ENCODE results near the gene PPIL1. TPM values are rescaled to one million over a fixed set of nuclear protein-coding genes. Genes with fewer than 3 reads are reported as not detected.

Gene PPIL1
- polyA plus RNA-seq, 2 of the 4 experiments (the other 2 are of a cell fraction): 42.6 to 60.0 TPM

GRCh38 chr6:36834576-36835341 is 39.8 kb downstream of the PPIL1 start:
- no peak for FAIRE-seq
- Histone ChIP-seq H3K4me1 (no peaks in the 10 kb centered on the region), H3K9me3 (no peaks in the 10 kb centered on the region), H3K4me3 (no peak overlapping the region), H3K27ac (no peak overlapping the region), H3K4me2 (no peak overlapping the region)
- ATAC-seq: no peak
- DNase-seq (ENCODE audit: low read depth in 1 of 2, low spot score in 1 of 2): no peak
- TF ChIP-seq HOXB5 (CRISPR knock-in tag; IDR thresholded peaks at IDR 0.05): no peak
- TF ChIP-seq HES2 (IDR thresholded peaks at IDR 0.05): no peak
- no peak for TF ChIP-seq FOSB (CRISPR knock-in tag; IDR thresholded peaks at IDR 0.05)
- no peak for TF ChIP-seq HEYL (CRISPR knock-in tag; IDR thresholded peaks at IDR 0.05)
- no peak for TF ChIP-seq PHF8 (IDR thresholded peaks at IDR 0.05; ENCODE audit: borderline replicate concordance, low read depth)
- WGBS (ENCODE audit: missing lambda C conversion rate): 81% methylated on average over 13 of the region's 17 CpGs
- ChIA-PET POLR2A (no interaction called here), CTCF (interaction anchor here (0.6 to 1.3 kb wide), 2 partner anchors 42 to 183 kb away, joined by 3 read pairs; no protein-coding TSS in a partner anchor)

DNA sequence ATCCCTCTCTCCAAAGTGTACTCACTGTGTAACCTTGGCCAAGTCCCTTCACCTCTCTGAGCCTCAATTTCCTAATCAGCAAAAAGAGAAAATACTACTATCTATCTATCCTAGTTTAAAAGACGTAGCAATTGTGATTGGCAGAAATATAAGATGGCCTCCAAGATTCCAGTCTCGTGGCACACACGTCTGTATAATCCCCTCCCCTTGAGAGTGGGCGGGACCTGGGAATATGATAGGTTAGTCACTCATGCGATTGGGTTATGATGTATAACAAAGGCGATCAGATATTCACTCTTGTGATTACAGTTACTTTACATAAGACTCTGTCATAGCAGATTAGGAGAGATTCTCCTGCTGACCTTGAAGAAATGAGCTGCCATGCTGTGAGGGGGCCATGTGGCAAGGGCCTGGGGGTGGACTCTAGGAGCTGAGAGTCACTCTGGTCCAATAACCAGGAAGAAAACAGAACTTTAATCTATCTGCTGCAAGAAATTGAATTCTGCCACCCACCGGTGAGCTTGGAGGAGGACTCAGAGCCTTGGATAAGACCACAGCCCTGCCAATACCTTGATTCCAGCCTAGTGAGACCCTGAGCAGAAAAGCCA is 41.3 kb downstream of the PPIL1 start:
- WGBS (ENCODE audit: missing lambda C conversion rate): 86% methylated on average over 7 of the region's 7 CpGs

GRCh38 chr6:36832313-36832712 is 42.3 kb downstream of the PPIL1 start:
- ATAC-seq: no peak
- Histone ChIP-seq H3K4me1 (no peaks in the 10 kb centered on the region), H3K9me3 (no peaks in the 10 kb centered on the region), H3K4me3 (no peak overlapping the region), H3K27ac (no peak overlapping the region), H3K4me2 (no peak overlapping the region)
- ChIA-PET CTCF (no interaction called here), POLR2A (no interaction called here)
- no peak for DNase-seq (ENCODE audit: low read depth in 1 of 2, low spot score in 1 of 2)
- no peak for FAIRE-seq
- WGBS (ENCODE audit: missing lambda C conversion rate): 92% methylated on average over 5 of the region's 5 CpGs
- no peak for TF ChIP-seq HOXB5 (CRISPR knock-in tag; IDR thresholded peaks at IDR 0.05)
- TF ChIP-seq, protein P1, sequence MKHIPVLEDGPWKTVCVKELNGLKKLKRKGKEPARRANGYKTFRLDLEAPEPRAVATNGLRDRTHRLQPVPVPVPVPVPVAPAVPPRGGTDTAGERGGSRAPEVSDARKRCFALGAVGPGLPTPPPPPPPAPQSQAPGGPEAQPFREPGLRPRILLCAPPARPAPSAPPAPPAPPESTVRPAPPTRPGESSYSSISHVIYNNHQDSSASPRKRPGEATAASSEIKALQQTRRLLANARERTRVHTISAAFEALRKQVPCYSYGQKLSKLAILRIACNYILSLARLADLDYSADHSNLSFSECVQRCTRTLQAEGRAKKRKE (CRISPR knock-in tag; IDR thresholded peaks at IDR 0.05; ENCODE audit: low read depth): no peak

More for the DNA sequence above, 41.3 kb downstream of the PPIL1 start:
- ATAC-seq: no peak
- TF ChIP-seq CBX2 (IDR thresholded peaks at IDR 0.05; ENCODE audit: borderline replicate concordance, low read depth) (no peak), SMC3 (IDR thresholded peaks at IDR 0.05) (no peak), EHMT2 (IDR thresholded peaks at IDR 0.05; ENCODE audit: low read depth) (no peak), NR3C1 (IDR thresholded peaks at IDR 0.05) (no peak), JUN (IDR thresholded peaks at IDR 0.05) (no peak), RFX5 (IDR thresholded peaks at IDR 0.05) (no peak), BCL3 (IDR thresholded peaks at IDR 0.05) (no peak), PHF8 (IDR thresholded peaks at IDR 0.05; ENCODE audit: borderline replicate concordance, low read depth) (no peak)
- TF ChIP-seq, protein P2, sequence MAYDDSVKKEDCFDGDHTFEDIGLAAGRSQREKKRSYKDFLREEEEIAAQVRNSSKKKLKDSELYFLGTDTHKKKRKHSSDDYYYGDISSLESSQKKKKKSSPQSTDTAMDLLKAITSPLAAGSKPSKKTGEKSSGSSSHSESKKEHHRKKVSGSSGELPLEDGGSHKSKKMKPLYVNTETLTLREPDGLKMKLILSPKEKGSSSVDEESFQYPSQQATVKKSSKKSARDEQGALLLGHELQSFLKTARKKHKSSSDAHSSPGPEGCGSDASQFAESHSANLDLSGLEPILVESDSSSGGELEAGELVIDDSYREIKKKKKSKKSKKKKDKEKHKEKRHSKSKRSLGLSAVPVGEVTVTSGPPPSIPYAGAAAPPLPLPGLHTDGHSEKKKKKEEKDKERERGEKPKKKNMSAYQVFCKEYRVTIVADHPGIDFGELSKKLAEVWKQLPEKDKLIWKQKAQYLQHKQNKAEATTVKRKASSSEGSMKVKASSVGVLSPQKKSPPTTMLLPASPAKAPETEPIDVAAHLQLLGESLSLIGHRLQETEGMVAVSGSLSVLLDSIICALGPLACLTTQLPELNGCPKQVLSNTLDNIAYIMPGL (CRISPR knock-in tag; IDR thresholded peaks at IDR 0.05; ENCODE audit: borderline replicate concordance): no peak
- Histone ChIP-seq H3K4me2 (no peak overlapping the region), H3K27ac (no peak overlapping the region), H3K9me3 (no peaks in the 10 kb centered on the region), H3K4me3 (no peak overlapping the region), H3K4me1 (no peaks in the 10 kb centered on the region)
- ChIA-PET CTCF (interaction anchor here (0.6 to 1.4 kb wide), 4 partner anchors 51 to 213 kb away, joined by 3 read pairs; no protein-coding TSS in a partner anchor), POLR2A (no interaction called here)
- FAIRE-seq: no peak
- no peak for DNase-seq (ENCODE audit: low read depth in 1 of 2, low spot score in 1 of 2)

Data from A549 (cell line).